ENCODE measurements around the gene LTA4H. TPM values are rescaled to one million over a fixed set of nuclear protein-coding genes. Genes with fewer than 3 reads are reported as not detected.
"Not testable (repeated sequence)": the region's sequence is repeated elsewhere in the genome, so short reads cannot be mapped to it uniquely, and the experiment has no call there.

LTA4H gene
- total RNA-seq, 4 donors from 2014 or later: 66.0 to 84.7 (median 75.5) TPM

DNA sequence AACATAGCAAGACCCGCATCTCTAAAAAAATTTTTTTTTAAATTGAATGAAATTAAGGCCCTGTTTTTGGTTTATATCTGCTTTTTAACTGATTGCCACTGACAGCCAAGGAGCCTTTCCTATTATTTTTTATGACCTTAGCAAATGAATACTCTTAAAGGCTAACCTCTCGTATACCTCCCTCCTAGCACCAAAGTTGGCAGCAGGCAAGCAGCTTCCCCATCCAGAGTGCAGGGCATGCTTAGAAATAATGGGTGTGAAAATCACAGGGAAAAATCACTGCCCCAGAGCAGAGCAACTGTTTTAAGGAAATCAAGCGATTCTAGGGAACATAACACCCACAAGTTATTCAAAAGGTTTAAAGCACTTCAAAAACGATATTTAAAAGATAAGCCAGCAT, 59.9 kb downstream of the LTA4H start:
- WGBS, 2 donors: 89 to 92% methylated on average over 4 of the region's 4 CpGs
- TF ChIP-seq POLR2A (IDR thresholded peaks at IDR 0.05): no peak
- TF ChIP-seq, protein P1, sequence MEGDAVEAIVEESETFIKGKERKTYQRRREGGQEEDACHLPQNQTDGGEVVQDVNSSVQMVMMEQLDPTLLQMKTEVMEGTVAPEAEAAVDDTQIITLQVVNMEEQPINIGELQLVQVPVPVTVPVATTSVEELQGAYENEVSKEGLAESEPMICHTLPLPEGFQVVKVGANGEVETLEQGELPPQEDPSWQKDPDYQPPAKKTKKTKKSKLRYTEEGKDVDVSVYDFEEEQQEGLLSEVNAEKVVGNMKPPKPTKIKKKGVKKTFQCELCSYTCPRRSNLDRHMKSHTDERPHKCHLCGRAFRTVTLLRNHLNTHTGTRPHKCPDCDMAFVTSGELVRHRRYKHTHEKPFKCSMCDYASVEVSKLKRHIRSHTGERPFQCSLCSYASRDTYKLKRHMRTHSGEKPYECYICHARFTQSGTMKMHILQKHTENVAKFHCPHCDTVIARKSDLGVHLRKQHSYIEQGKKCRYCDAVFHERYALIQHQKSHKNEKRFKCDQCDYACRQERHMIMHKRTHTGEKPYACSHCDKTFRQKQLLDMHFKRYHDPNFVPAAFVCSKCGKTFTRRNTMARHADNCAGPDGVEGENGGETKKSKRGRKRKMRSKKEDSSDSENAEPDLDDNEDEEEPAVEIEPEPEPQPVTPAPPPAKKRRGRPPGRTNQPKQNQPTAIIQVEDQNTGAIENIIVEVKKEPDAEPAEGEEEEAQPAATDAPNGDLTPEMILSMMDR (IDR thresholded peaks at IDR 0.05): no peak

DNA sequence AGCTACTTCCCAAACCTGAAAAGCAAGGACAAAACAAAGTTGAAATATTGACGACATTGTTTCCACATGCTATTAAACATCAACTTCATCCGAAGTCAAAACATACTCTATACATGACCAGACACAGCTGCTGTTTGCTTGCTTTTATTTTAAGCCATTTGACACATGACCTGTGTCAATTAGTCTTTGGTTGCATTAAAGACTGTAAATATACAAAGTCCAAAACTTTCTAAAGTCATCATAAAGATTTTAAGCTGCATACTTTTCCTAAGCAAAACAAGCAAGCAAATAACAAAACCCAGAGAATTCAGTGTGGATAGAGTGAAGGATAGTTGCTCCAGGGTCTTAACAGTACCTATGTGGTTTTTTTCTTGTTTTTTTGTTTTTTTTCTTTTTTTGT, 61.0 kb downstream of the LTA4H start:
- intact Hi-C loops (cut with DNase I; ENCODE audit: low total_unique reads): no loop called here
- TF ChIP-seq POLR2A (IDR thresholded peaks at IDR 0.05): no peak
- 64 to 65% methylated on average over 2 of the region's 2 CpGs for WGBS, 2 donors
- no peak overlapping the region for H3K4me3 ChIP-seq (ENCODE audit: low read depth, poor library complexity, severe bottlenecking)
- DNase-seq (ENCODE audit: low spot score in 2 of 2): no peak

More for the DNA sequence above, 59.9 kb downstream of the LTA4H start:
- no peak overlapping the region for H3K4me3 ChIP-seq (ENCODE audit: low read depth, poor library complexity, severe bottlenecking)
- intact Hi-C loops (cut with DNase I; ENCODE audit: low total_unique reads): no loop called here
- no peak for DNase-seq (ENCODE audit: low spot score in 2 of 2)

DNA sequence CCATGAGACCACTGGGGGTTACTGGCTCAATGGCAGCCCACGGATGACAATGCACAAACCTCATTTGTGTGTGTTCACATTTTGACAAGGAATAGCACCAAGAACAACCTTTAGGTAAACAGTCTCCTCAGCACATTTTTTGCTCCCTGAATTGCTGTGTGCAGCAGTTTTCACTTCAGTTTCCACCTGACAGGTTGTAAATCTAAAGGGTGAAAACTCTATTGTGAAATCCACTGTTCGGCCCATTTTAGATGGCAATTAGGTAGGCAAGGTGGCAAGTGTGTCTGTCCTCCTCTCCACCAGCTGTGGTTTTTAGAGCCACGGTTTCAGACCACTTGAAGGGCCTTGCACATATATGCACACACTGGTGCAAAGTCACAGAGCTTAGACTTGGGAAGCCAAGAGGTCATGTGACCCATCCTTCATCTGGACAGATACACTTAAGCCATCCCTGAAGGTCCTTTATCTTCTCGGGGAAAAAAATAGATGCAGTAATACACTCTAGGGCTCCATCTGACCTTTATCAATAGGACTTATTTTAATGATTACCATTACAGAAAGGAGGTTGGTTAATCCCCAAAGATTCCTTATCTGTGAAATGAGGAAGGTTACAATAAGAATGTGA, 62.4 kb downstream of the LTA4H start:
- H3K4me3 ChIP-seq (ENCODE audit: low read depth, poor library complexity, severe bottlenecking): no peak overlapping the region
- no peak for DNase-seq (ENCODE audit: low spot score in 2 of 2)
- no peak for TF ChIP-seq POLR2A (IDR thresholded peaks at IDR 0.05)
- TF ChIP-seq, protein P1 (IDR thresholded peaks at IDR 0.05): no peak
- intact Hi-C loops (cut with DNase I; ENCODE audit: low total_unique reads): no loop called here
- 64 to 73% methylated on average over 4 of the region's 4 CpGs for WGBS, 2 donors

DNA sequence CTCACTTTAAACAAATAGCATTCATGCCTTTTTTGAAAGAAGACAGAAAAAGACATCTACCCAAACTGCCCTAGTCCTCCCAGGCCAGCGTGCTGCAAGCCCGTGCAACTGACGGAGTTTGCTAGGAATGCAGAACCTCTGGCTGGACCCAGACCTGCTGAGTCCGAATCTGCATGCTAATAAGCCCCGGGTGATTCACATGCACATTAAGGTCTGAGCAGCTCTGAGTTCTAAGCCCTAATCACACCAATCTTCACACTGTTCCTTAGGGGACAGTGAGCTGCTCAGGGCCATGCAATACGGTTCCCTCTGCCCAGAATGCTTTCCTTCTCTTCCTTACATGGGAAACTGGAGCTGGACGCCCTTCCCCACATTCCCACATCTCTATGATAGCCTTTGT, 64.5 kb downstream of the LTA4H start:
- H3K4me3 ChIP-seq (ENCODE audit: low read depth, poor library complexity, severe bottlenecking): no peak overlapping the region
- intact Hi-C loops (cut with DNase I; ENCODE audit: low total_unique reads): no loop called here
- WGBS, 2 donors: 40 to 68% methylated on average over 7 of the region's 7 CpGs
- TF ChIP-seq, protein P1 (IDR thresholded peaks at IDR 0.05): no peak
- TF ChIP-seq POLR2A (IDR thresholded peaks at IDR 0.05): no peak
- no peak for DNase-seq (ENCODE audit: low spot score in 2 of 2)

DNA sequence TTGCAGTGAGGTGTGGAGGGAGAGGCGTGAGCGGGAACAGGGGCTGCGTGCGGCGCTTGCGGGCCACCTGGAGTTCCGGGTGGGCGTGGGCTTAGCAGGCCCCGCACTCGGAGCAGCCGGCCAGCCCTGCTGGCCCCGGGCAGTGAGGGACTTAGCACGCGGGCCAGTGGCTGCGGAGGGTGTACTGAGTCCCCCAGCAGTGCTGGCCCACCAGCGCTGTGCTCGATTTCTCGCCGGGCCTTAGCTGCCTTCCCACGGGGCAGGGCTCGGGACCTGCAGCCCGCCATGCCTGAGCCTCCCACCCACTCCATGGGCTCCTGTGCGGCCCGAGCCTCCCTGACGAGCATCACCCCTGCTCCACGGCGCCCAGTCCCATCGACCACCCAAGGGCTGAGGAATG, 66.3 kb downstream of the LTA4H start:
- DNase-seq (ENCODE audit: low spot score in 2 of 2); H3K4me3 ChIP-seq (ENCODE audit: low read depth, poor library complexity, severe bottlenecking); intact Hi-C loops (cut with DNase I; ENCODE audit: low total_unique reads): not testable (repeated sequence)
- WGBS, 2 donors: 95 to 100% methylated on average over 4 to 11 of the region's 28 CpGs

DNA sequence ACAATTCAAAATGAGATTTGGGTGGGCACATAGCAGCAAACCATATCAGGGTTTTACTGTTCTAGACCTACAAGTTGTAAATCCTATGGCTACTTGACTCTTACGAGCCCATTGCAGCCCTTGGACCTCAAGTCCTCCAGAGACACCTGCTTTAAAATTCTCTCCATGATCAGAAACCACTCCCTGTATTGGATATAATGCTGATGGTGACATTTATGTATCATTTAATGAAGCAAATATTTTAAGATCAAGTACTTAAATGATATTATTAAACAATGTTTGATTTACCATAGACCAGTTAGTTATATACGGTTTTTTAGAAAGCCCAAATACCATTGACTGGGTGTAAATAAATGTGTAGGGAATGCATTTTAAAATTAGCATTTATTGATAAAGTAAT, 68.1 kb downstream of the LTA4H start:
- intact Hi-C loops (cut with DNase I; ENCODE audit: low total_unique reads): no loop called here

More for the DNA sequence above, 68.1 kb downstream of the LTA4H start:
- no peak for DNase-seq (ENCODE audit: low spot score in 2 of 2)
- TF ChIP-seq, protein P1 (IDR thresholded peaks at IDR 0.05): no peak
- TF ChIP-seq POLR2A (IDR thresholded peaks at IDR 0.05): no peak
- H3K4me3 ChIP-seq (ENCODE audit: low read depth, poor library complexity, severe bottlenecking): no peak overlapping the region
- WGBS, 2 donors: 96 to 97% methylated on average over 2 of the region's 2 CpGs
